Measurements from ENCODE around the gene EPSTI1.

The EPSTI1 gene

GRCh38 chr13:43022934-43023288 lies 30.9 kb upstream of the EPSTI1 start:
- H3K9me3 ChIP-seq (ENCODE audit: low read length) = no peaks in the 10 kb centered on the region
- no peaks in the 10 kb centered on the region for H3K27me3 ChIP-seq (ENCODE audit: control insufficient read depth in 1 of 2, insufficient read depth in 2 of 2, low read length in 2 of 2)
- H3K36me3 ChIP-seq (ENCODE audit: insufficient read depth, low read length) = no peaks in the 10 kb centered on the region
- peak overlapping the region; percentile 78 for H3K9ac ChIP-seq (ENCODE audit: low read length)
- H3K4me1 ChIP-seq (ENCODE audit: insufficient read depth, low read length) = peaks cover 20% of the 10 kb centered on the region
- peak overlapping the region; percentile 77 for H3K27ac ChIP-seq (ENCODE audit: low read depth, low read length)
- H3K4me3 ChIP-seq (ENCODE audit: low read depth in 1 of 2, low read length in 2 of 2) = peak overlapping the region; percentile 87 to 99

DNA sequence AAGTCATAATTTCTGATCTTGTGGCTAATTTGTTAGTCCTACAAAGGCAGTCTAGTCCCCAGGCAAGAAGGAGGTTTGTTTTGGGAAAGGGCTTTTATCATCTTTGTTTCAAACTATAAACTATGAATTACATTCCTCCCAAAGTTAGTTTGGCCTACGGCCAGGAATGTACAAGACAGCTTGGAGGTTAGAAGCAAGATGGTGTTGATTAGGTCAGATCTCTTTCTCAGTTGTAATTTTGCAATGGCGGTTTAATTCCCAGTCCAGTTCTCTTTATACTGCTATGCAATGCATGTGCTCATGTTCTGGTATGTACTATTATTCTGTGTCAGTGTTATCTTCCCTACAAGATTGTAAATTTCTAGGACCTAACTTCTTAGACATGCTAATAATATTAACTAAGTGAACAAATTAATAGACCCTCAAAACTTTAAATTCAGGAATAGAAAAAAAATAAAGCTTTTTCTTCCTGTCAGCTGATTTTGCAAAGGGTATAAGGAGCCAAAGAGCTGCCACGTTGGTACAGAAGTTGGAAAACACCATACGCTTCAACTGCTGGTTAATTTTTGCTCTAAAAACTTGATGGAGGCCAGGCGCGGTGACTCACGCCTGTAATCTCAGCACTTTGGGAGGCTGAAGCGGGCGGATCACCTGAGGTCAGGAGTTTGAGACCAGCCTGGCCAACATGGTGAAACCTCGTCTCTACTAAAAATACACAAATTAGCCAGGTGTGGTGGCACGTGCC lies 30.1 kb upstream of the EPSTI1 start:
- no peak overlapping the region for H3K4me3 ChIP-seq (ENCODE audit: low read depth in 1 of 2, low read length in 2 of 2)
- H3K36me3 ChIP-seq (ENCODE audit: insufficient read depth, low read length) = no peaks in the 10 kb centered on the region
- peaks cover 17% of the 10 kb centered on the region for H3K4me1 ChIP-seq (ENCODE audit: insufficient read depth, low read length)
- no peak overlapping the region for H3K9ac ChIP-seq (ENCODE audit: low read length)
- no peak overlapping the region for H3K27ac ChIP-seq (ENCODE audit: low read depth, low read length)
- H3K27me3 ChIP-seq (ENCODE audit: control insufficient read depth in 1 of 2, insufficient read depth in 2 of 2, low read length in 2 of 2) = no peaks in the 10 kb centered on the region
- no peaks in the 10 kb centered on the region for H3K9me3 ChIP-seq (ENCODE audit: low read length)

- Histone ChIP-seq H3K4me3 (ENCODE audit: low read depth in 1 of 2, low read length in 2 of 2) (no peak overlapping the region), H3K4me1 (ENCODE audit: insufficient read depth, low read length) (peaks cover 11% of the 10 kb centered on the region), H3K27ac (ENCODE audit: low read depth, low read length) (no peak overlapping the region), H3K9ac (ENCODE audit: low read length) (no peak overlapping the region), H3K27me3 (ENCODE audit: control insufficient read depth in 1 of 2, insufficient read depth in 2 of 2, low read length in 2 of 2) (no peaks in the 10 kb centered on the region), H3K9me3 (ENCODE audit: low read length) (no peaks in the 10 kb centered on the region), H3K36me3 (ENCODE audit: insufficient read depth, low read length) (no peaks in the 10 kb centered on the region)
Measured at GRCh38 chr13:43020794-43021193, 28.8 kb upstream of the EPSTI1 start.

DNA sequence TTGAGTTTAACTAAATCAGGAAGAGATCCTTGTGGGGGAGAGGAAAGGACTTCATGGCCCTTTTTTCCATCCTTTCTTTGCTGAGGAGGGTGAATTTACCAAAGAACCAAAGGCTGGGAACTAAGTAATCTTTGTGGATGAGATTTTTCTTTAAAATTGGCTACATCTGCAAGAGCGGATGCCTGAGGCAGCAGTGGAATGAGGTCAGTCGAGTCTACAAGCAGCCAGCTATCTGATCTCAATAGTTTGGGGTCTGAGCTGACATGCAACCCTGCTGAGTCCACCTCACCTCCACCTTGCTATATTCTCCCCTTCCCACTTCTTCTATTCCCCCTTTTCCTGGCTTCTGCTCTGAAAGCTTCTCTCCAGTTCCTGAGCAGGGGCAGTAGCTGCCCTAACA lies 27.8 kb upstream of the EPSTI1 start:
- H3K9ac ChIP-seq (ENCODE audit: low read length) = no peak overlapping the region
- no peaks in the 10 kb centered on the region for H3K9me3 ChIP-seq (ENCODE audit: low read length)
- peaks cover 2% of the 10 kb centered on the region for H3K4me1 ChIP-seq (ENCODE audit: insufficient read depth, low read length)
- no peaks in the 10 kb centered on the region for H3K27me3 ChIP-seq (ENCODE audit: control insufficient read depth in 1 of 2, insufficient read depth in 2 of 2, low read length in 2 of 2)
- no peaks in the 10 kb centered on the region for H3K36me3 ChIP-seq (ENCODE audit: insufficient read depth, low read length)
- no peak overlapping the region for H3K4me3 ChIP-seq (ENCODE audit: low read depth in 1 of 2, low read length in 2 of 2)
- H3K27ac ChIP-seq (ENCODE audit: low read depth, low read length) = no peak overlapping the region

DNA sequence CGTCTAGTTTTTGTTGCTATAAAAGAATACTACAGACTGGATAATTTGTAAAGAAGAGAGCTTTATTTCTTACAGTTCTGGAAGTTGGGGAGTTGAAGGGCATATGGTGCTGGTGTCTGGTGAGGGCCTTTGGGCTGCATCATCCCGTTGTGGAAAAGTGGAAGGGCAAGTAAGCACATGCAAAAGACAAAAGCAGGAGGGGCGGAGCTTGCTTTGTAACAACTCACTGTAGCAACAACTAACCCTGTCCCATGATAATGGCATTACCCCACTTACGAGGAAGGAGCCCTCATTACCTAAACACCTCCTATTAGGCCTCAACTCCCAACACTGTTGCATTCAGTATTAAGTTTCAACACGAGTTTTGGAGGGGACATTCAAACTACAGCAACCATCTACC lies 24.2 kb upstream of the EPSTI1 start:
- Histone ChIP-seq H3K27me3 (ENCODE audit: control insufficient read depth in 1 of 2, insufficient read depth in 2 of 2, low read length in 2 of 2) (no peaks in the 10 kb centered on the region), H3K4me1 (ENCODE audit: insufficient read depth, low read length) (no peaks in the 10 kb centered on the region), H3K4me3 (ENCODE audit: low read depth in 1 of 2, low read length in 2 of 2) (no peak overlapping the region), H3K36me3 (ENCODE audit: insufficient read depth, low read length) (no peaks in the 10 kb centered on the region), H3K9ac (ENCODE audit: low read length) (no peak overlapping the region), H3K27ac (ENCODE audit: low read depth, low read length) (no peak overlapping the region), H3K9me3 (ENCODE audit: low read length) (no peaks in the 10 kb centered on the region)

- Histone ChIP-seq H3K27ac (ENCODE audit: low read depth, low read length) (no peak overlapping the region), H3K9ac (ENCODE audit: low read length) (no peak overlapping the region), H3K4me3 (ENCODE audit: low read depth in 1 of 2, low read length in 2 of 2) (no peak overlapping the region), H3K9me3 (ENCODE audit: low read length) (no peaks in the 10 kb centered on the region), H3K4me1 (ENCODE audit: insufficient read depth, low read length) (no peaks in the 10 kb centered on the region), H3K27me3 (ENCODE audit: control insufficient read depth in 1 of 2, insufficient read depth in 2 of 2, low read length in 2 of 2) (no peaks in the 10 kb centered on the region), H3K36me3 (ENCODE audit: insufficient read depth, low read length) (no peaks in the 10 kb centered on the region)
Measured at GRCh38 chr13:43014162-43014561, 22.1 kb upstream of the EPSTI1 start.

GRCh38 chr13:43009506-43009905 lies 17.5 kb upstream of the EPSTI1 start:
- no peak overlapping the region for H3K27ac ChIP-seq (ENCODE audit: low read depth, low read length)
- H3K9me3 ChIP-seq (ENCODE audit: low read length) = no peaks in the 10 kb centered on the region
- no peaks in the 10 kb centered on the region for H3K36me3 ChIP-seq (ENCODE audit: insufficient read depth, low read length)
- H3K27me3 ChIP-seq (ENCODE audit: control insufficient read depth in 1 of 2, insufficient read depth in 2 of 2, low read length in 2 of 2) = no peaks in the 10 kb centered on the region
- H3K4me3 ChIP-seq (ENCODE audit: low read depth in 1 of 2, low read length in 2 of 2) = no peak overlapping the region
- H3K9ac ChIP-seq (ENCODE audit: low read length) = no peak overlapping the region
- H3K4me1 ChIP-seq (ENCODE audit: insufficient read depth, low read length) = no peaks in the 10 kb centered on the region

DNA sequence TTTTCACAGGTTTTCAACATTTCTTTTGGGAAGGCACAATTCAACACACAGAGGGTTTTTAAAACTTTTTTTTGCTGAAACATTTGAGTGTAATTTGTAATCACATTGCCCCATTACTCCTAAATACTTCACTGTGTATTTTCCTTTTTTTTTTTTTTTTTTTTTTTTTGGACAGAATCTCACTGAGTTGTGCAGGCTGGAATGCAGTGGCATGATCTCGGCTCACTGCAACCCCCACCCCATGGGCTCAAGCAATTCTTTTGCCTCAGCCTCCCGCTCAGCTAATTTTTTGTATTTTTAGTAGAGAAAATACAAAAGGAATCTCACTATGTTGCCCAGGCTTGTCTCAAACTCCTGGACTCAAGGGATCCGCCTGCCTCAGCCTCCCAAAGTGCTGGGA lies 16.6 kb upstream of the EPSTI1 start:
- H3K36me3 ChIP-seq (ENCODE audit: insufficient read depth, low read length) = no peaks in the 10 kb centered on the region
- H3K9ac ChIP-seq (ENCODE audit: low read length) = no peak overlapping the region
- no peaks in the 10 kb centered on the region for H3K4me1 ChIP-seq (ENCODE audit: insufficient read depth, low read length)
- no peaks in the 10 kb centered on the region for H3K27me3 ChIP-seq (ENCODE audit: control insufficient read depth in 1 of 2, insufficient read depth in 2 of 2, low read length in 2 of 2)
- H3K4me3 ChIP-seq (ENCODE audit: low read depth in 1 of 2, low read length in 2 of 2) = no peak overlapping the region
- H3K27ac ChIP-seq (ENCODE audit: low read depth, low read length) = no peak overlapping the region
- no peaks in the 10 kb centered on the region for H3K9me3 ChIP-seq (ENCODE audit: low read length)

DNA sequence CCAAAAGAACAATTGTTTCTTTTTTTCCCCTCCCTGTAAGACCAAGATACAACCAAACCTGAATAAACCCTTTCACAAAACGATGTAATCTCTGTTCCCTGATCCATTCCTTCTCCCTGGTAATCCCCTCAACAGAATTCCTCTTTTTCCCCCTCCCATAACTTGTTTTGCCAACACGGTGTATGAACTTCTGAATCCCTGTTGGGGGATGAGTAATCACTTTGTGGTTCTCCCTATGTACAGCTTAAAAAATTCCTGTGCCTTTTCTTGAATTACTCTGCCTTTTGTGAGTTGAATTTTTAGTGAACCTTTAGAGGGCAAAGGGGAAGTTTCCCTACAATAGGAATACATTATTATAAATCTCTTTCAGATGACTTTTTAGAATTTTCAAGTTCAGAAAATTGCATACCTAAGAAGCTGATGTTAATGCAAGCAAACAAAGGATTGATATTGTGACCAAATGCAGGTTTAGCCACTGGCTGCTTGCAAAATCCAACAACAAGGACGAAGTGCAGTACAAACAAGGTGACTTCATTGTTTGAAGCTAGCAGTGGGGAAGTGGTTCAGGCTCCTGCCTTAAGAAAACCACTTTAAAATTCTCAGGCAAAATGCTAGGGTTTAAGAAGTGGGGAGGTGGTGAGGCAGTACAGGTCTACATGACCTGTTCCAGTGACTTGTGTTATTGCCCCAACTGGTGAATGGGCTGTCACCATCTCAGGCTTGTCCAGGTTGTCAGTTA lies 15.0 kb upstream of the EPSTI1 start:
- Histone ChIP-seq H3K4me3 (ENCODE audit: low read depth in 1 of 2, low read length in 2 of 2) (no peak overlapping the region), H3K27ac (ENCODE audit: low read depth, low read length) (no peak overlapping the region), H3K36me3 (ENCODE audit: insufficient read depth, low read length) (no peaks in the 10 kb centered on the region), H3K9me3 (ENCODE audit: low read length) (no peaks in the 10 kb centered on the region), H3K9ac (ENCODE audit: low read length) (no peak overlapping the region), H3K4me1 (ENCODE audit: insufficient read depth, low read length) (no peaks in the 10 kb centered on the region), H3K27me3 (ENCODE audit: control insufficient read depth in 1 of 2, insufficient read depth in 2 of 2, low read length in 2 of 2) (no peaks in the 10 kb centered on the region)

DNA sequence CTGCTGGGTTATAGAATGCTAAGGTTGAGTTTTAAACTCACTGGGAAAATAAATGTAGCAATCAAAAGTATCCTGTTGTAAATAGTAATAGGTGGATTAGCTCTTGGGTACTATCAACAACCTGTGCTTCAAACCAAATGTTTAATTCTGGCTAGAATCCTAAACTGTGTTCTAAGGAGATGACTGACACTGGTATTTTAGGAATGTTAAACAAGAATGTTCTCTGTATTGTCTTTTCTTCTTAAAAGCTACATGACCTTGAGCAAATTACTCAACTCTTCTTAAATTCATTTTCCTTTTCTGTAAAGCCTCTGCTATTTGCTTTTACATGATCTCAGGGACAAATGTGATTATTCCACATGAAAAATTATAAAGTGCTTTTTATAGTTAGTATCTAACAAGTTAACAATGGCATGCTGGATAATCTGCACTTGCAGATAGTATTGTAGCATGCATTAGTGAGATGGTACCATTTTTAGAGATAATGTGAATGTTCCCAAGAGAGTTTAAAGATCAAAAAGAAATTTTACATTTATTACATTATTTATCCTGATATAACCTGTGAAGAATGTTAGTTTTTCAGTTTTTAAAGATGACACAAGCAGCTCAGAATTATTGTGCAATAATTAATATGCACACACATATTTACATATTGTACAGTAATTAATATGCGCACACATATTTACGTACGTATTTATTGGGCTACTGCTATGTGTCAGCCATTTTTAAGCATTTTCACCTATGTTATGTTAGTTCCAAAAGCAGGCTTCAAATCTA lies 13.6 kb upstream of the EPSTI1 start:
- no peaks in the 10 kb centered on the region for H3K9me3 ChIP-seq (ENCODE audit: low read length)
- no peaks in the 10 kb centered on the region for H3K36me3 ChIP-seq (ENCODE audit: insufficient read depth, low read length)
- H3K4me1 ChIP-seq (ENCODE audit: insufficient read depth, low read length) = no peaks in the 10 kb centered on the region
- no peak overlapping the region for H3K4me3 ChIP-seq (ENCODE audit: low read depth in 1 of 2, low read length in 2 of 2)
- H3K9ac ChIP-seq (ENCODE audit: low read length) = no peak overlapping the region
- no peak overlapping the region for H3K27ac ChIP-seq (ENCODE audit: low read depth, low read length)
- H3K27me3 ChIP-seq (ENCODE audit: control insufficient read depth in 1 of 2, insufficient read depth in 2 of 2, low read length in 2 of 2) = no peaks in the 10 kb centered on the region

DNA sequence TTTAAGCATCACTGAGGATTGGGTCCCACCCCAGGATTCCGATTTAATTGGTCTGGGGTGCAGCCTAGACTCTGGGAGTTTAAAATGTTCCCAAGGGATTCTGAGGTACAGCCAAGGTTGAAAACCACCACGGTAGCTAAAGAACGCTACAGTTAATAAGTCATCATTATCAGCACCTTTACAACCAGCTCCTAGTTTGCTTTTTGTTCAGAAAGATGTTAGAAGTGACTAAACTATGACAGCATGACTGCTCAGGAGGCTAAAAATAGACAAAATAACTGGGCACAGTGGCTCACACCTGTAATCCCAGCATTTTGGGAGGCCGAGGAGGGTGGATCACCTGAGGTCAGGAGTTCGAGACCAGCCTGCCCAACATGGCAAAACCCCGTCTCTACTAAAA lies 11.7 kb upstream of the EPSTI1 start:
- no peaks in the 10 kb centered on the region for H3K27me3 ChIP-seq (ENCODE audit: control insufficient read depth in 1 of 2, insufficient read depth in 2 of 2, low read length in 2 of 2)
- H3K4me1 ChIP-seq (ENCODE audit: insufficient read depth, low read length) = no peaks in the 10 kb centered on the region
- H3K27ac ChIP-seq (ENCODE audit: low read depth, low read length) = no peak overlapping the region
- no peaks in the 10 kb centered on the region for H3K9me3 ChIP-seq (ENCODE audit: low read length)
- H3K4me3 ChIP-seq (ENCODE audit: low read depth in 1 of 2, low read length in 2 of 2) = no peak overlapping the region
- H3K9ac ChIP-seq (ENCODE audit: low read length) = no peak overlapping the region
- no peaks in the 10 kb centered on the region for H3K36me3 ChIP-seq (ENCODE audit: insufficient read depth, low read length)
